ENCODE results near the gene METTL6.

GRCh38 chr3:15420871-15421270 is 6.5 kb downstream of the METTL6 start:
- TF ChIP-seq ZNF274 (IDR thresholded peaks at IDR 0.05; ENCODE audit: low read depth, low read length): no peak
- TF ChIP-seq YY1 (IDR thresholded peaks at IDR 0.05; ENCODE audit: insufficient read depth, insufficient read length): no peak
- no peak for TF ChIP-seq SUZ12 (IDR thresholded peaks at IDR 0.05; ENCODE audit: extremely low read depth, insufficient read depth, insufficient read length)

All from NT2/D1 (cell line).